Endodermal cell (in vitro differentiated cells): ENCODE measurements around the gene NOX5. TPM values are rescaled to one million over a fixed set of nuclear protein-coding genes. Genes with fewer than 3 reads are reported as not detected.

Experiments used
- DNase-seq: peaks from one replicate; pipeline ENCODE4 v3.0.0-alpha.2; 2017
- H3K27ac ChIP-seq: 2 replicates; pipeline ENCODE4 v1.5.1; 2013; ENCODE audit warnings: mild to moderate bottlenecking, low read depth, low read length, moderate library complexity
- H3K27me3 ChIP-seq: 2 replicates; pipeline ENCODE4 v1.6.1; 2013; ENCODE audit warnings: mild to moderate bottlenecking, low read length, moderate library complexity; ENCODE audit not compliant: insufficient read depth, control insufficient read depth, poor library complexity, severe bottlenecking
- H3K36me3 ChIP-seq: 2 replicates; pipeline ENCODE4 v1.7.0; 2013; ENCODE audit warnings: mild to moderate bottlenecking, low read length, moderate library complexity; ENCODE audit not compliant: control insufficient read depth, insufficient read depth
- H3K4me1 ChIP-seq: one replicate; pipeline ENCODE4 v1.7.0; 2013; ENCODE audit warnings: low read length; ENCODE audit not compliant: control insufficient read depth, insufficient read depth
- H3K4me3 ChIP-seq: 2 replicates; pipeline ENCODE4 v1.5.1; 2013; ENCODE audit warnings: mild to moderate bottlenecking, low read length, moderate library complexity
- H3K9ac ChIP-seq: 2 replicates; pipeline ENCODE4 v1.6.1; 2013; ENCODE audit warnings: mild to moderate bottlenecking, low read length, moderate library complexity; ENCODE audit not compliant: poor library complexity, severe bottlenecking; ENCODE audit errors: extremely low read depth
- H3K9me3 ChIP-seq: 2 replicates; pipeline ENCODE4 v1.6.1; 2013; ENCODE audit warnings: mild to moderate bottlenecking, low read length, moderate library complexity; ENCODE audit not compliant: control insufficient read depth
- H3K27ac Mint-ChIP-seq: 2 replicates; pipeline ENCODE4 v1.8.0; 2020; ENCODE audit warnings: mixed read lengths
- H3K27me3 Mint-ChIP-seq: 2 replicates; pipeline ENCODE4 v1.8.0; 2021; ENCODE audit warnings: mild to moderate bottlenecking, mixed read lengths; ENCODE audit not compliant: insufficient read depth
- H3K36me3 Mint-ChIP-seq: 2 replicates; pipeline ENCODE4 v1.8.0; 2020; ENCODE audit warnings: low read depth, mixed read lengths
- H3K4me1 Mint-ChIP-seq: 2 replicates; pipeline ENCODE4 v1.8.0; 2020; ENCODE audit warnings: mixed read lengths
- H3K4me3 Mint-ChIP-seq: 2 replicates; pipeline ENCODE4 v1.8.0; 2020; ENCODE audit warnings: mild to moderate bottlenecking, moderate library complexity, mixed read lengths
- H3K9me3 Mint-ChIP-seq: 2 replicates; pipeline ENCODE4 v1.8.0; 2020; ENCODE audit warnings: mild to moderate bottlenecking, mixed read lengths
- CTCF ChIP-seq: fragments of 200-600 bp; sonication (generic); conservative IDR thresholded peaks from 2 replicates; pipeline ENCODE4 v1.5.0; 2021; ENCODE audit warnings: antibody characterized with exemption, mild to moderate bottlenecking
- WGBS, 2 experiments: methylation state at CpG; one replicate each; pipeline versions ENCODE4 v1.1.5 to v1.1.7; 2013; ENCODE audit warnings: missing lambda C conversion rate in 2 of 2, mixed read lengths in 1 of 2; ENCODE audit not compliant: insufficient coverage in 1 of 2, insufficient read length in 1 of 2; 5-methylcytosine and 5-hydroxymethylcytosine counted together
- total RNA-seq, 2 donors: library from RNA; stranded (reverse); fragmentation: NEBNext Ultra II Directional in 1 of 2; extraction: Animal tissue kit (Norgen Biotek cat#: 25700) in 1 of 2; gene quantifications; 2 replicates in 1 of 2; 3 replicates in 1 of 2; pipeline ENCODE4 v1.2.1, GENCODE V29; 2021

The NOX5 gene
- total RNA-seq, 2 donors from 2014 or later, result not detected

GRCh38 chr15:69002783-69003182 is 11.7 kb upstream of the NOX5 start:
- no peak for TF ChIP-seq CTCF
- WGBS, 2 experiments, result 92 to 93% methylated on average over 3 to 4 of the region's 4 CpGs
- Mint-ChIP-seq H3K36me3 (peaks cover 3% of the 10 kb centered on the region), H3K27ac (no peak overlapping the region), H3K27me3 (no peaks in the 10 kb centered on the region), H3K4me1 (peaks cover 12% of the 10 kb centered on the region), H3K4me3 (no peak overlapping the region), H3K9me3 (peaks cover 5% of the 10 kb centered on the region)
- Histone ChIP-seq H3K27ac (no peak overlapping the region), H3K27me3 (no peaks in the 10 kb centered on the region), H3K36me3 (no peaks in the 10 kb centered on the region), H3K9ac (no peak overlapping the region), H3K4me3 (no peak overlapping the region), H3K4me1 (no peaks in the 10 kb centered on the region), H3K9me3 (peaks cover 6% of the 10 kb centered on the region)
- no peak for DNase-seq

GRCh38 chr15:69004011-69004410 is 10.5 kb upstream of the NOX5 start:
- H3K9ac ChIP-seq, result no peak overlapping the region
- peaks cover 3% of the 10 kb centered on the region for H3K36me3 Mint-ChIP-seq
- no peak for DNase-seq
- no peaks in the 10 kb centered on the region for H3K27me3 Mint-ChIP-seq
- H3K27ac Mint-ChIP-seq, result no peak overlapping the region
- no peaks in the 10 kb centered on the region for H3K4me1 ChIP-seq
- peaks cover 14% of the 10 kb centered on the region for H3K9me3 Mint-ChIP-seq
- peaks cover 12% of the 10 kb centered on the region for H3K4me1 Mint-ChIP-seq
- WGBS, 2 experiments, result 91 to 100% methylated on average over 2 of the region's 2 CpGs
- no peak overlapping the region for H3K4me3 Mint-ChIP-seq
- H3K36me3 ChIP-seq, result no peaks in the 10 kb centered on the region
- H3K27ac ChIP-seq, result no peak overlapping the region
- H3K27me3 ChIP-seq, result no peaks in the 10 kb centered on the region
- TF ChIP-seq CTCF, result no peak
- peaks cover 9% of the 10 kb centered on the region for H3K9me3 ChIP-seq
- no peak overlapping the region for H3K4me3 ChIP-seq

- Mint-ChIP-seq H3K36me3 (peaks cover 3% of the 10 kb centered on the region), H3K9me3 (peaks cover 14% of the 10 kb centered on the region), H3K4me3 (no peak overlapping the region), H3K27me3 (no peaks in the 10 kb centered on the region), H3K27ac (no peak overlapping the region), H3K4me1 (no peaks in the 10 kb centered on the region)
- TF ChIP-seq CTCF, result no peak
- H3K4me3 ChIP-seq, result no peak overlapping the region
- H3K9ac ChIP-seq, result no peak overlapping the region
- no peaks in the 10 kb centered on the region for H3K27me3 ChIP-seq
- peaks cover 9% of the 10 kb centered on the region for H3K9me3 ChIP-seq
- H3K4me1 ChIP-seq, result no peaks in the 10 kb centered on the region
- H3K36me3 ChIP-seq, result no peaks in the 10 kb centered on the region
- DNase-seq, result no peak
- H3K27ac ChIP-seq, result no peak overlapping the region
These were observed 6.4 kb upstream of the NOX5 start for GRCh38 chr15:69008056-69008455.
